A549 (cell line): ENCODE data around the gene SHISAL2A.

Experiments used
- ATOH8 ChIP-seq: fragments of 250-450 bp; sonication (Bioruptor Pico); IDR thresholded peaks from 2 replicates; pipeline ENCODE4 v1.5.0; 2020; ENCODE audit warnings: low read depth, mild to moderate bottlenecking, moderate library complexity
- CTCF ChIP-seq: fragments of >200 bp; sonication (Bioruptor Twin); formaldehyde crosslinking; IDR thresholded peaks from 3 replicates; pipeline ENCODE4 v1.5.1; 2016
- EP300 ChIP-seq, 2 experiments: fragments of >200 bp; sonication (Bioruptor Twin); formaldehyde crosslinking; IDR thresholded peaks; 2 replicates in 1 of 2; 3 replicates in 1 of 2; pipeline ENCODE4 v1.6.1; 2016 to 2017
- JUN ChIP-seq, 2 experiments: fragments of >200 bp; sonication (Bioruptor Twin); formaldehyde crosslinking; IDR thresholded peaks; 2 replicates in 1 of 2; 3 replicates in 1 of 2; pipeline ENCODE4 v1.6.1; 2016 to 2017
- MAX ChIP-seq: IDR thresholded peaks from 2 replicates; pipeline ENCODE4 v1.6.1; 2012
- POLR2A ChIP-seq: IDR thresholded peaks from 2 replicates; pipeline ENCODE4 v1.6.1; 2012; ENCODE audit warnings: mild to moderate bottlenecking, low read length
- USF2 ChIP-seq: fragments of 450-650 bp; IDR thresholded peaks from 2 replicates; pipeline ENCODE4 v1.6.1; 2014; ENCODE audit warnings: antibody characterized with exemption

- no peak for TF ChIP-seq MAX
- TF ChIP-seq CTCF, result no peak
- no peak for TF ChIP-seq ATOH8 (CRISPR knock-in tag)
- no peak for TF ChIP-seq JUN (IDR thresholded peaks at IDR 0.05)
- TF ChIP-seq USF2, result no peak
- no peak for TF ChIP-seq POLR2A
- no peak for TF ChIP-seq EP300 (IDR thresholded peaks at IDR 0.05)
These were observed 355 bp downstream of the SHISAL2A start for GRCh38 chr1:52633291-52633754.
